HCT116 (cell line): ENCODE results near the gene LDAH. TPM values are rescaled to one million over a fixed set of nuclear protein-coding genes. Genes with fewer than 3 reads are reported as not detected.

Source experiments
- ATAC-seq: fragments of 200-7000 bp; cut with Tn5 transposase; 2 replicates; pipeline ENCODE4 v1.9.1; 2020; ENCODE audit warnings: mild to moderate bottlenecking, moderate library complexity
- BruUV-seq: library from RNA; stranded (reverse); fragments of 400-500 nt; replicated peaks from 2 replicates; lab custom pipeline; 2021; lab: Mats Ljungman, UMichigan
- CTCF ChIA-PET: fragments of 300-600 bp; sonication (Branson Sonifier 250); formaldehyde crosslinking; loops from one replicate; lab custom pipeline; 2021; ENCODE audit warnings: antibody characterized with exemption; lab: Charles Lee
- POLR2A ChIA-PET: fragments of 300-600, 350-600 bp; sonication (Branson Sonifier 250); formaldehyde crosslinking; loops from one replicate; lab custom pipeline; 2021; ENCODE audit warnings: antibody characterized with exemption; lab: Charles Lee
- RAD21 ChIA-PET, 2 experiments: fragments of 300-600 bp; sonication (Branson Sonifier 250); formaldehyde crosslinking; loops; one replicate each; lab custom pipeline; 2023; ENCODE audit warnings: low total read pairs in 2 of 2; ENCODE audit not compliant: uncharacterized antibody in 2 of 2, unreplicated experiment in 2 of 2, low non-redundant PET in 1 of 2; lab: Charles Lee
- DNase-seq: peaks from one replicate; pipeline ENCODE4 v3.0.0-alpha.2; 2010; ENCODE audit warnings: low read depth, low spot score
- H2AFZ ChIP-seq: fragments of 200-600 bp; shearing (Covaris generic), sonication (generic); 2 replicates; pipeline ENCODE4 v1.6.1; 2017; ENCODE audit warnings: low read depth, mixed run types, mixed read lengths, antibody characterized with exemption, low read length; ENCODE audit not compliant: poor library complexity, severe bottlenecking
- H3K27ac ChIP-seq: 2 replicates; pipeline ENCODE4 v1.5.1; 2012; ENCODE audit warnings: low read depth, low read length
- H3K27me3 ChIP-seq: fragments of 200-600 bp; sonication (generic); 2 replicates; pipeline ENCODE4 v1.6.1; 2016; ENCODE audit warnings: mixed run types, low read length, mixed read lengths; ENCODE audit not compliant: insufficient read depth
- H3K36me3 ChIP-seq, 2 experiments: fragments of 200-500 bp in 1 of 2; fragments of 200-600 bp in 1 of 2; sonication (Bioruptor generic) in 1 of 2; sonication (generic) in 1 of 2; 2 replicates each; pipeline versions ENCODE4 v1.5.1 to v1.6.1; 2014 to 2016; ENCODE audit warnings: low read length in 2 of 2, inconsistent platforms in 1 of 2, mixed read lengths in 1 of 2, mixed run types in 1 of 2; ENCODE audit not compliant: insufficient read depth in 2 of 2, control insufficient read depth in 1 of 2
- H3K4me1 ChIP-seq, 2 experiments: fragments of 200-600 bp in 1 of 2; sonication (generic) in 1 of 2; 2 replicates each; pipeline versions ENCODE4 v1.5.1 to v1.6.1; 2012 to 2017; ENCODE audit warnings: low read length in 2 of 2, inconsistent platforms in 1 of 2, mild to moderate bottlenecking in 1 of 2, mixed read lengths in 1 of 2, mixed run types in 1 of 2, moderate library complexity in 1 of 2; ENCODE audit not compliant: insufficient read depth in 2 of 2, control insufficient read depth in 1 of 2
- H3K4me2 ChIP-seq: fragments of 200-600 bp; sonication (generic); 2 replicates; pipeline ENCODE4 v1.6.1; 2017; ENCODE audit warnings: mixed run types, low read length, mixed read lengths
- H3K4me3 ChIP-seq, 2 experiments: fragments of 200-600 bp in 1 of 2; sonication (generic) in 1 of 2; replicated peaks in 1 of 2; 2 replicates each; pipeline ENCODE4 v1.5.1; 2011 to 2016; ENCODE audit warnings: low read length in 2 of 2, control low read depth in 1 of 2, low read depth in 1 of 2, mild to moderate bottlenecking in 1 of 2, mixed read lengths in 1 of 2, mixed run types in 1 of 2
- H3K79me2 ChIP-seq: fragments of 200-600 bp; sonication (generic); 2 replicates; pipeline ENCODE4 v1.6.1; 2017; ENCODE audit warnings: mild to moderate bottlenecking, mixed run types, low read length, moderate library complexity, mixed read lengths; ENCODE audit not compliant: insufficient read depth
- H3K9ac ChIP-seq: fragments of 200-600 bp; sonication (generic); 2 replicates; pipeline ENCODE4 v1.6.1; 2016; ENCODE audit warnings: low read length, mixed read lengths
- H3K9me2 ChIP-seq: fragments of 200-600 bp; sonication (generic), shearing (Covaris generic); 2 replicates; pipeline ENCODE4 v1.6.1; 2017; ENCODE audit warnings: mixed run types, mild to moderate bottlenecking, moderate library complexity; ENCODE audit not compliant: insufficient read depth
- H3K9me3 ChIP-seq, 2 experiments: fragments of 200-500 bp in 1 of 2; fragments of 200-600 bp in 1 of 2; sonication (Bioruptor generic) in 1 of 2; sonication (generic) in 1 of 2; 2 replicates each; pipeline ENCODE4 v1.6.1; 2014 to 2017; ENCODE audit warnings: low read length in 2 of 2, mixed read lengths in 2 of 2, inconsistent platforms in 1 of 2, low read depth in 1 of 2, mild to moderate bottlenecking in 1 of 2, mixed run types in 1 of 2, moderate library complexity in 1 of 2; ENCODE audit not compliant: control insufficient read depth in 1 of 2, insufficient read depth in 1 of 2
- H4K20me1 ChIP-seq: fragments of 200-600 bp; sonication (generic), shearing (Covaris generic); 2 replicates; pipeline ENCODE4 v1.6.1; 2017; ENCODE audit warnings: mixed run types, mild to moderate bottlenecking, moderate library complexity; ENCODE audit not compliant: insufficient read depth
- ATF3 ChIP-seq: IDR thresholded peaks from 2 replicates; pipeline ENCODE4 v1.6.1; 2012
- CBX3 ChIP-seq: IDR thresholded peaks from 2 replicates; pipeline ENCODE4 v1.6.1; 2012; ENCODE audit warnings: low read depth
- CEBPB ChIP-seq: IDR thresholded peaks from 2 replicates; pipeline ENCODE4 v1.6.1; 2012; ENCODE audit warnings: low read depth
- CTCF ChIP-seq, 3 experiments: fragments of 200-600 bp in 1 of 3; sonication (generic) in 1 of 3; IDR thresholded peaks in 2 of 3; conservative IDR thresholded peaks in 1 of 3; 2 replicates each; pipeline ENCODE4 v1.5.1; 2012 to 2017; ENCODE audit warnings: low read depth in 2 of 3, low read length in 2 of 3, antibody characterized with exemption in 1 of 3, borderline replicate concordance in 1 of 3, control low read depth in 1 of 3, mild to moderate bottlenecking in 1 of 3, mixed read lengths in 1 of 3, mixed run types in 1 of 3, moderate library complexity in 1 of 3; ENCODE audit not compliant: insufficient read depth in 1 of 3
- EZH2 ChIP-seq: fragments of 200-600 bp; sonication (generic); IDR thresholded peaks from 2 replicates; pipeline ENCODE4 v1.6.1; 2017; ENCODE audit warnings: antibody characterized with exemption, mixed run types
- EZH2phosphoT487 ChIP-seq: fragments of 200-600 bp; IDR thresholded peaks from 2 replicates; pipeline ENCODE4 v1.6.1; 2018; ENCODE audit warnings: antibody characterized with exemption, borderline replicate concordance
- FOSL1 ChIP-seq: IDR thresholded peaks from 2 replicates; pipeline ENCODE4 v1.6.1; 2012; ENCODE audit warnings: low read depth
- JUND ChIP-seq: IDR thresholded peaks from 2 replicates; pipeline ENCODE4 v1.6.1; 2012
- POLR2A ChIP-seq: IDR thresholded peaks from 2 replicates; pipeline ENCODE4 v1.7.0; 2011; ENCODE audit warnings: borderline replicate concordance; ENCODE audit not compliant: insufficient read depth, insufficient read length; ENCODE audit errors: extremely low read depth
- RAD21 ChIP-seq: IDR thresholded peaks from 2 replicates; pipeline ENCODE4 v1.6.1; 2012; ENCODE audit warnings: low read depth, mild to moderate bottlenecking
- REST ChIP-seq: IDR thresholded peaks from 2 replicates; pipeline ENCODE4 v1.6.1; 2012; ENCODE audit warnings: low read depth
- SIN3A ChIP-seq: IDR thresholded peaks from 2 replicates; pipeline ENCODE4 v1.6.1; 2012; ENCODE audit warnings: low read depth
- SP1 ChIP-seq: IDR thresholded peaks from 2 replicates; pipeline ENCODE4 v1.6.1; 2012; ENCODE audit warnings: low read depth
- TCF7L2 ChIP-seq: IDR thresholded peaks from 2 replicates; pipeline ENCODE4 v1.7.0; 2011; ENCODE audit warnings: borderline replicate concordance, inconsistent platforms; ENCODE audit not compliant: insufficient read depth, insufficient read length; ENCODE audit errors: extremely low read depth
- ZBTB33 ChIP-seq: IDR thresholded peaks from 2 replicates; pipeline ENCODE4 v1.6.1; 2011; ENCODE audit warnings: mild to moderate bottlenecking, low read length, moderate library complexity; ENCODE audit not compliant: insufficient replicate concordance; ENCODE audit errors: extremely low read depth
- ZFX ChIP-seq: fragments of 450-650 bp; IDR thresholded peaks from 2 replicates; pipeline ENCODE4 v1.6.1; 2017
- ZNF274 ChIP-seq: fragments of 200-500 bp; sonication (Bioruptor generic); IDR thresholded peaks from 2 replicates; pipeline ENCODE4 v1.6.1; 2014; ENCODE audit warnings: mild to moderate bottlenecking, low read depth, low read length, inconsistent platforms
- intact Hi-C: fragments of 100-400 bp; cut with micrococcal nuclease; formaldehyde crosslinking; loops from 2 replicates; pipeline ENCODE4 v1.10.0; 2022
- total RNA-seq: library from RNA; stranded (reverse); gene quantifications from one replicate; pipeline ENCODE4 v1.2.1, GENCODE V29; 2021; ENCODE audit not compliant: unreplicated experiment

Gene LDAH
- total RNA-seq, 1 experiment from 2014 or later = 25.7 TPM

- no peak for TF ChIP-seq CBX3
- TF ChIP-seq ATF3 = no peak
- no peak for TF ChIP-seq ZNF274
- TF ChIP-seq FOSL1 = no peak
- TF ChIP-seq JUND = no peak
- no peak for TF ChIP-seq CTCF (IDR thresholded peaks at IDR 0.05 in 2 of 3, conservative IDR thresholded peaks at IDR 0.05 in 1 of 3; ENCODE audit: borderline replicate concordance in 1 of 3, insufficient read depth in 1 of 3, low read depth in 2 of 3, low read length in 2 of 3)
- no peak for TF ChIP-seq RAD21
- TF ChIP-seq EZH2 = no peak
- no peak for TF ChIP-seq REST
- no peak for TF ChIP-seq ZFX
- no peak for TF ChIP-seq SIN3A
- no peak for TF ChIP-seq SP1
- TF ChIP-seq ZBTB33 = no peak
- TF ChIP-seq TCF7L2 = no peak
- TF ChIP-seq EZH2phosphoT487 = no peak
- no peak for TF ChIP-seq POLR2A
- no peak for TF ChIP-seq CEBPB
- TF ChIP-seq, all 23 proteins: peak for 0
- DNase-seq (no peak), ATAC-seq (no peak)
- Histone ChIP-seq H3K27me3 (no peaks in the 10 kb centered on the region), H2AFZ (no peak overlapping the region), H3K9me2 (no peaks in the 10 kb centered on the region), H4K20me1 (no peaks in the 10 kb centered on the region), H3K9ac (no peak overlapping the region), H3K4me3 (no peak overlapping the region), H3K4me2 (no peak overlapping the region), H3K4me1 (no peaks in the 10 kb centered on the region), H3K27ac (no peak overlapping the region), H3K79me2 (no peaks in the 10 kb centered on the region), H3K9me3 (no peaks in the 10 kb centered on the region), H3K36me3 (no peaks in the 10 kb centered on the region)
- ChIA-PET POLR2A (no interaction called here), RAD21 (no interaction called here), CTCF (no interaction called here)
- no TSS peak for BruUV-seq
- intact Hi-C loops = no loop called here
Measured at GRCh38 chr2:20737505-20737904, 85.4 kb downstream of the LDAH start.
